GM18511 (cell line): Measurements from ENCODE around the gene UHRF1.
"Not testable (repeated sequence)": the region's sequence is repeated elsewhere in the genome, so short reads cannot be mapped to it uniquely, and the experiment has no call there.

Experiments used
- ATAC-seq: cut with Tn5 transposase; IDR thresholded peaks from one replicate; pipeline ENCODE4 v1.9.1; 2021; ENCODE audit warnings: mild to moderate bottlenecking, moderate library complexity; ENCODE audit not compliant: unreplicated experiment

UHRF1 gene

DNA sequence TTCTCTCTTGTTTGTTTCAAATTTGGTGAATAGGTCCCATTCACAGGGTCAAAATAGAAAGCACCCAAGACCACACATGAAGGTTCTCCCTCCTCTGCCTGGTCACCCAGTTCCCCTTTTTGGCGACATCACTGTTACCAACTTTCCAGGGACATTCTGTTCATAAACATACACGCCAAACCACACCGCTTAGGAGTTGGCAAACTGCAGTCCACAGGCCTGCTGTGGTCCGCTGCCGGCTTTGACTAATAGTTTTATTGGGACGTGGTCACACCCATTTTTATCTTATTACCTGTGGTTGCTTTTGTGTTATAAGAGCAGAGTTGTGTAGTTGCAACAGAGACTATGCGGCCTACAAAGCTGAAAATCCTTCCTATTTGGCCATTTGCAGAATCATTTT is 24.2 kb downstream of the UHRF1 start:
- ATAC-seq: no peak

DNA sequence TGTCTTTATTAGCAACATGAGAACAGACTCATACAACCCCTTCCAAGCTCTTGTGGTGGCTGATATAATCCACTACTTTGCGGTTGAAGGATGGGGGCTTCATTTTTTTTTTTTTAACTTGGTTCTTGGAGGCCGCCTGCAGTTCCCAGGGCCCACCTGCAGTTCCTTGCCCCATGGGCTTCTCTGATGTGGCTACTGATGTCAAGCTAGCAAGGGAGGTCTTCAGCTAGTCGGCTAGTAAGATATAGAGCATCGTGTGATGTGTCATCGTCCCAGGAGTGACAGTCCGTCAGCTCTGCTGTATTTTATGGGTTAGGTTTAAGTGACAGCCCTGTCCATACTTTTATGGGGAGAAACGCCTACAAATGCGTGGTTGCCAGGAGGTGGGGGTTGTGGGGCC is 26.1 kb downstream of the UHRF1 start:
- ATAC-seq: no peak

DNA sequence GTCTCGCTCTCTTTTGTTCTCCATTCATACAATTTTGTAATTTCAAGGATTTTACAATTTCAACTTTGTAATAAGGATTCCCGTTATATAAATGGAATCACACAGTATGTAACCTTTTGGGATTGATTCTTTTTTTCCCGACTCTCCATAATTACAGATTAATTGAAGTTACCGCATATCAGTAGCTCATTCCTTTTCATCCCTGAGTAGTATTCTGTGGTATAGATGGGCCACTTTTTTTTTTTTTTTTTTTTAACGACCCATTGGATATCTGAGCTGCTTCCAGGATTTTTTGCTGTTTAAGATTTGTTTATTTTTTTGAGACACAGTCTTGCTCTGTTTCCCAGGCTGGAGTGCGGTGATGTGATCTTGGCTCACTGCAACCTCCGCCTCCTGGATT is 27.8 kb downstream of the UHRF1 start:
- ATAC-seq: no peak

GRCh38 chr19:4938461-4938860 is 29.2 kb downstream of the UHRF1 start:
- ATAC-seq: not testable (repeated sequence)

GRCh38 chr19:4939466-4939865 is 30.2 kb downstream of the UHRF1 start:
- ATAC-seq: no peak

- not testable (repeated sequence) for ATAC-seq
Measured at GRCh38 chr19:4941638-4942169, 32.4 kb downstream of the UHRF1 start.

- not testable (repeated sequence) for ATAC-seq
Measured at GRCh38 chr19:4950650-4951049, 41.3 kb downstream of the UHRF1 start.

DNA sequence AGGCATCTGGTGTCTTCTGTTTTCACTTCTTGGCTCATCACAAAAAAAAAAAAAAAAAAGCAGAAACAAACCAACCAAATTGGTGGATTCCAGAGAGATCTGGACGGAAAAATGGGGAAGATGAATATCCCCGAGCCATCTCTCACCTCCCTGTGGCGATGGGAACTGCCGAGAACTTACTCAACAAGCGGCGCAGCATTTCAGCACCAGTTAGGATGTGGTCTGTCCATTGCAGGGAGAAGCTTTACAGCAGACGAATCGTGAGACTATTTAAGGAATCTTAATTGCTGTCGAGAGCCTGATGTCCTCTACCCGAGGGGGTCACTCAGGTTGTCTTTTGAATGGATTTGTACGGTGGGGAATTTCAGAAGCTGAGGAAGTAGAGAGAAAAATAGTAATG is 42.4 kb downstream of the UHRF1 start:
- ATAC-seq: no peak

DNA sequence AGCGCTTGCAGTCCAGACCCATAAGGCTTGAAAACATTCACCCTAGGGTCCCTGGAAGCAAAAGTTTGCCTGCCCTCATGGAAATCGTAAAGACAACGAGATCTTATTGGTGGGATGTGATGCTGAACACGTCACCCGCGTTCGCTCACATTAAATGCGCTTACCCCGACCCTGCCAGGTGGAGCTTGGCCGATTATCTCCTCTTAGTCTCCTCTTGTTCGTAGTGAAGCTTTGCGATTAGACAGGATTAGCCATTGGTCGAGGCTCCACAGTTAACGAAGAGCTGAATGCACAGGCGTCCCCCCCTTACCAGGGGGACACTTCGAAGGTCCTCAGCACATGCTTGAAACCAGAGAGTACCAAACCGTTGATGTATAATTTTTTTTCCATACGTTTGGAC is 43.6 kb downstream of the UHRF1 start:
- no peak for ATAC-seq

DNA sequence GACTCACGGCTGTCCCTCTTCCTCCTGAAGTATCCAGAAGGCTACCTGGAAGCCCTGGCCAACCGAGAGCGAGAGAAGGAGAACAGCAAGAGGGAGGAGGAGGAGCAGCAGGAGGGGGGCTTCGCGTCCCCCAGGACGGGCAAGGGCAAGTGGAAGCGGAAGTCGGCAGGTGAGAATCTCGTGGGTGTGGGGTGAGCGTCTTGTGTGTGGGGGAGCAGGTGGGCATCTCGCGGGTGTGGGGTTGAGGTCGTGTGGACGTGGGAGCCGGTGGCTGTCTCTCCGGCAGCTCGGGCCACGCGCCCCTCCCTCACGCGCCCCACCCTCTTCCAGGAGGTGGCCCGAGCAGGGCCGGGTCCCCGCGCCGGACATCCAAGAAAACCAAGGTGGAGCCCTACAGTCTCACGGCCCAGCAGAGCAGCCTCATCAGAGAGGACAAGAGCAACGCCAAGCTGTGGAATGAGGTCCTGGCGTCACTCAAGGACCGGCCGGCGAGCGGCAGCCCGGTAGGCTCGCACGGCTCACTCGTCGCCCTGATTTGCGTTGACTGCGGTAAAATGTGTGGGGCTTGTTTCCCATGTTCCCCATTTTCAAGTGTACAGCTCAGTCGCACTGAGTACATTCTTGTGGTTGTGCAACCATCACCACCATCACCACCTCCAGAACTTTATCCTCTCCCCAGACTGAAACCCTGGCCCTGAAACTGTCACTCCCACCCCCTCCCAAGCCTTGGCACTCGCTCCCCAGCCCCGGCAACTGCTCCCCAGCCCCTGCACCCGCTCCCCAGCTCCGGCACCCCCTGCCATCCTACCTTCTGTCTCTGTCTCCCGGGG is 45.2 kb downstream of the UHRF1 start:
- not testable (repeated sequence) for ATAC-seq

GRCh38 chr19:4955274-4955673 is 46.0 kb downstream of the UHRF1 start:
- ATAC-seq: no peak

- ATAC-seq: no peak
Measured at GRCh38 chr19:4957981-4958380, 48.7 kb downstream of the UHRF1 start.

DNA sequence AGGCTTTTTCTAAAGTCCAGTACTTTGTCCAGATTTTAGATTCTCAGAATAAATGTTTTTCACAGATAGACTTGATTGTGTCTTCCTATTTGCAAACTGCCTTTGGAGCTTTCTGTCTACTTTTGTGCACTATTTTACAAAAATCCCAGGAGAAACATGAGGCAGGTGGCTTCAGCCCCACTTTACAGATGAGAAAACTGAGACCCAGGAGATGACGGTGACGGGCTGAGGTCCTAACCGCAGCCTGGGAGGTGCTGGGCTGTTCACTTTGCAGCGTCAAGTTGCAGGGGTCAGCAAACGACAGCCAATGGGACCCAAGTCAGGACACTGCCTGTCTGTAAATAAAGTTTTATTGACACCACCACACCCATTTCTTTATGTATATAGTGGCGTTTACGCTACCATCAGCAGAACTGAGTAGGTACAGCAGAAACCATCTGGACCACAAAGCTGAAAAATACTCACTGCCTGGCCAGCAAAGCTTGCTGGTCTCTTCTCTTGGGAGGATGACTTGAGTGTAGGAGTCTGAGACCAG is 52.9 kb downstream of the UHRF1 start:
- no peak for ATAC-seq

GRCh38 chr19:4965061-4965460 is 55.8 kb downstream of the UHRF1 start:
- no peak for ATAC-seq

GRCh38 chr19:4966591-4966990 is 57.3 kb downstream of the UHRF1 start:
- ATAC-seq: no peak

DNA sequence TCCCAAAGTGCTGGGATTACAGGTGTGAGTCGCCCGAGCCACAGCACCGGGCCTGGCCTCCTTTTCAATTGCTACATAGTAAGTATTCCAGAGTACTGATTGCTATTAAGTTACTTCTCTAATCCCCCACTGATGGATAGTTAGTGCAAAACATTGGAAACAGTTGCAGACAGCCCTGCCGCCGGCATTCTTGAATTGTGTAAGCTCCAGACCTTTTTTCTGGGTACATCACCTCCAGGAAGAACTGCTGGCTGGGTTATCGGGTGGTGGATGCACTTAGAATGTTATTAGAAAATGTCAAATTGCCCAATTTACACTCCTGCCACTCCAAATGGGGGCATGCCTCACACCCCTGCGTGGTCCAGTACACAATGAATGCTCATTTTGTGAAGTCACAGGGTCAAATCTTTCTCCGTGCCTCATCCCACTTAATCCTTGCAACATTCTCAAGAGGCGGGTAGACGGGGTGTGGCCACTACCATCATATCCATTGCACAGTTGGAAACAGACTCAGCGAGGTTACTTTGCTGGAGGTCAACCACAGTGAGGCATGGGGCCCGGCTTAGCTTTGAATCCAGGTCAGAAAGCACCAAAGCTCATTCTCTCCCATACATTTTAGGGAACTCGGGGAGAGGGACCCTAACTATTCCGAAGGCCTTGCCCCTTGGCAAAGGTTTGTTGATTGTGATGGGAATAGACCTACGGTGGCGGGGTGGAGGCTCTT is 58.6 kb downstream of the UHRF1 start:
- no peak for ATAC-seq

DNA sequence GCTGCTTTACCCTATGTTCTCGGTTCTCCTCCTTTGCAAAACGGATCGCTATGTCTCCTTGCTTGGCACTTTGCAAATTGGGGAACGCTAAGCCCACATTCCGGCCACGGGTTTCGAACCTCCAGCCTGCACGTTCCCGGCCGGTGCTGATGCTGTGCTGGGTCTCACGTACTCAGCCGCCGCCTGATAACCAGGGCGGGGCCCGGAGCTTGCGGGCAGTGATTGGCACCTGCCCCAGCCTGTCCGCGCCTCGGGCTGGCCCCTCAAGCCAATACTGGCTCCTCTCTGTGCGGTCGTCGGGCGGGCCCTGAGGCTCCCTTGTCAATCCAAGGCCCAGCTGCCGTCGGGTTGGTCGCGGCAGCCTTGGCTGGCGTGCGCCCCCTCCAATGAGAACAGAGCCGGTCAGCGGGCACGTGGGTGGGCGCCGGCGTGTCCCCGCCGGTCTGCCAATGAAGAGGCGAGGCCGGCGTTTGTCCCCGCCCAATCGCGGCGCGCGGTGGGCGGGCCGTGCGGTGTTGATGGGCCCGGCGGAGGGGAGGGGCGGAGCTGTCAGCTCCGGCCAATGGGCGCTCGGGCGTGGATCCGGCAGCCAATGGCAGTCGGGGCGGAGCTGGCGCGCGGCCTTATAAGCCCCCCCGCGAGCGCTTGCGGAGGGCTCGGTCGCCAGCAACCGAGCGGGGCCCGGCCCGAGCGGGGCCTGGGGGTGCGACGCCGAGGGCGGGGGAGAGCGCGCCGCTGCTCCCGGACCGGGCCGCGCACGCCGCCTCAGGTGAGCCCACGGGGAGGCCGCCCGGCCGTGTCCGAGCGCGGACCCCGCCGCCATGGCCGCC is 59.4 kb downstream of the UHRF1 start, which contains the start of gene KDM4B:
KDM4B (plus strand) TSS at position 652 of the 830 bp plus-strand sequence. CDS start 63,778 bp downstream, outside the sequence.
- ATAC-seq: peak; percentile 93

DNA sequence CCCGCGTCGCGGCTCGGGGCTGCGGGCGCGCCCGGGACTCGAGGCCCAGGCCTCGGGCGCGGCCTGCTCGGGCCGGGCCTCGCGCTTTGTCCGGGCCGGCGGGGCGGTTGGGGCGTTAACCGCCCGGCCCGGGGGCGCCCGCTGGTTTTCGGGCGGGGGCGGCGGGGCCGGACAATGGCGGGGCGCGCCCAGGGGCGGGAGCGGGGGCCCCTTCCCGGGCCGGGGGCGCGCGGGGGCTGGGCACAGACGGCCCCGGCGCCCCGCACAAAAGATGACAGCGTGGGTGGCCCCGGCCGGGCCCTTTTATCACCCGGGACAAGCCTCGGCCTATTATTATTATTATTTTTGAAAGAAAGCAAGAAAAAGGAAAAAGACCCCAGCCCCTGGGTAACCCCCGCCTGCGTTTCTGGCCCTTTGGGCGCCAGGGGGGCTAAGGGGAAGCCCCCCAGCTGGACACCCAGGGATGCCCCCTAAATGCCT is 60.0 kb downstream of the UHRF1 start:
- peak; percentile 6 for ATAC-seq

- ATAC-seq: no peak
Measured at GRCh38 chr19:4969772-4970531, 60.7 kb downstream of the UHRF1 start.
